Mammary epithelial cell (primary cell): ENCODE measurements around the gene CMKLR1.

Experiments
- EZH2 ChIP-seq: IDR thresholded peaks from 2 replicates; pipeline ENCODE4 v1.6.1; 2012; ENCODE audit warnings: low read length, inconsistent platforms, borderline replicate concordance
- TF ChIP-seq, protein P1 (sequence below), 2 donors: IDR thresholded peaks in 1 of 2; conservative IDR thresholded peaks in 1 of 2; 2 replicates each; pipeline ENCODE4 v1.5.1; 2011 to 2012; ENCODE audit warnings: inconsistent platforms in 2 of 2, low read length in 2 of 2, mild to moderate bottlenecking in 2 of 2, control low read depth in 1 of 2, low read depth in 1 of 2; ENCODE audit not compliant: insufficient read depth in 1 of 2; ENCODE audit errors: extremely low read depth in 1 of 2

DNA sequence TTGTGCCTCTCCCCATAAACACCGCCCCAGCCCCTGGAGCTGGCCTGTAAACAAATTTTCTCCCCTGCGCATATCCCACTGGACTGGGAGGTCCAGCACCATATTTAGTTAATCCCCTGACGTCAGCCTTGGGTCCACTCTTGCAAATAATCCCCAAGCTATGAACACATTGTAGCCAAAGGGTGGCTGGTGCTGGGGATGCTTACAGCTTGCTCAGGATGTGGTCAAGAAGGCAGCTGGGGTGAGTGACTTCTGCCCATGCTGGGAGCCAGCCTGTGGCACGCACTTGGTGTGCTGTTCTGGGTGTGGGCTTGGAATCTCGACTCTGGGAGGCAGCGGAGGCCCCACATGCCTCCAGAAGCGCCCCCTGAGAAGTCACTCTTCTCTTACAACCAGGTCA is 32.1 kb downstream of the CMKLR1 start:
- no peak for TF ChIP-seq EZH2
- TF ChIP-seq, protein P1, sequence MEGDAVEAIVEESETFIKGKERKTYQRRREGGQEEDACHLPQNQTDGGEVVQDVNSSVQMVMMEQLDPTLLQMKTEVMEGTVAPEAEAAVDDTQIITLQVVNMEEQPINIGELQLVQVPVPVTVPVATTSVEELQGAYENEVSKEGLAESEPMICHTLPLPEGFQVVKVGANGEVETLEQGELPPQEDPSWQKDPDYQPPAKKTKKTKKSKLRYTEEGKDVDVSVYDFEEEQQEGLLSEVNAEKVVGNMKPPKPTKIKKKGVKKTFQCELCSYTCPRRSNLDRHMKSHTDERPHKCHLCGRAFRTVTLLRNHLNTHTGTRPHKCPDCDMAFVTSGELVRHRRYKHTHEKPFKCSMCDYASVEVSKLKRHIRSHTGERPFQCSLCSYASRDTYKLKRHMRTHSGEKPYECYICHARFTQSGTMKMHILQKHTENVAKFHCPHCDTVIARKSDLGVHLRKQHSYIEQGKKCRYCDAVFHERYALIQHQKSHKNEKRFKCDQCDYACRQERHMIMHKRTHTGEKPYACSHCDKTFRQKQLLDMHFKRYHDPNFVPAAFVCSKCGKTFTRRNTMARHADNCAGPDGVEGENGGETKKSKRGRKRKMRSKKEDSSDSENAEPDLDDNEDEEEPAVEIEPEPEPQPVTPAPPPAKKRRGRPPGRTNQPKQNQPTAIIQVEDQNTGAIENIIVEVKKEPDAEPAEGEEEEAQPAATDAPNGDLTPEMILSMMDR (conservative IDR thresholded peaks at IDR 0.05 in 1 of 2, IDR thresholded peaks at IDR 0.05 in 1 of 2; ENCODE audit: extremely low read depth in 1 of 2, insufficient read depth in 1 of 2, low read depth in 1 of 2, low read length in 2 of 2) = no peak
